GDM1 (cell line): ENCODE data around the gene DDX28.

Source experiments
- DNase-seq: peaks from one replicate; lab custom pipeline; 2025; lab: John Stamatoyannopoulos, UW

Gene DDX28

GRCh38 chr16:68022728-68023537 is at the start of gene DDX28, which contains the start of gene DUS2:
TSS of gene DDX28 (minus strand) at chr16:68023232. CDS start at chr16:68023202, 30 bp downstream.
TSS of gene DUS2 (plus strand) at chr16:68023284. CDS start at chr16:68038024, 14,740 bp downstream.
- peak; percentile 75 for DNase-seq

GRCh38 chr16:68072038-68072695 is 49.1 kb upstream of the DDX28 start:
- DNase-seq = no peak

GRCh38 chr16:68071518-68071901 is 48.5 kb upstream of the DDX28 start:
- DNase-seq = no peak

GRCh38 chr16:68070806-68071517 is 47.9 kb upstream of the DDX28 start:
- no peak for DNase-seq

GRCh38 chr16:68070249-68070730 is 47.3 kb upstream of the DDX28 start:
- no peak for DNase-seq

- DNase-seq = no peak
Observed at GRCh38 chr16:68069511-68070248, 46.6 kb upstream of the DDX28 start.

GRCh38 chr16:68068926-68069325 is 45.9 kb upstream of the DDX28 start:
- DNase-seq = no peak

GRCh38 chr16:68066763-68067162 is 43.7 kb upstream of the DDX28 start:
- DNase-seq = no peak

GRCh38 chr16:68065716-68066305 is 42.8 kb upstream of the DDX28 start:
- DNase-seq = no peak

GRCh38 chr16:68064791-68065365 is 41.8 kb upstream of the DDX28 start:
- DNase-seq = peak; percentile 28

- no peak for DNase-seq
Observed at GRCh38 chr16:68062910-68063393, 39.9 kb upstream of the DDX28 start.

- DNase-seq = no peak
Observed at GRCh38 chr16:68061396-68061795, 38.4 kb upstream of the DDX28 start.

GRCh38 chr16:68059804-68060203 is 36.8 kb upstream of the DDX28 start:
- DNase-seq = no peak

- no peak for DNase-seq
Observed at GRCh38 chr16:68055395-68055794, 32.4 kb upstream of the DDX28 start.

- no peak for DNase-seq
Observed at GRCh38 chr16:68049449-68049848, 26.4 kb upstream of the DDX28 start.

- no peak for DNase-seq
Observed at GRCh38 chr16:68047987-68048386, 25.0 kb upstream of the DDX28 start.

- no peak for DNase-seq
Observed at GRCh38 chr16:68046106-68046505, 23.1 kb upstream of the DDX28 start.

- no peak for DNase-seq
Observed at GRCh38 chr16:68041783-68042182, 18.8 kb upstream of the DDX28 start.

GRCh38 chr16:68040506-68041288 is 17.7 kb upstream of the DDX28 start:
- DNase-seq = peak; percentile 43
